Regular cardiac myocyte (primary cell): Measurements from ENCODE around the gene GTPBP3. TPM values are rescaled to one million over a fixed set of nuclear protein-coding genes. Genes with fewer than 3 reads are reported as not detected.

Experiments used
- total RNA-seq: library from RNA; depleted of rRNA; stranded (reverse); fragments of >200 nt; gene quantifications from 2 replicates; pipeline ENCODE4 v1.2.3, GENCODE V29; 2014

The GTPBP3 gene, protein sequence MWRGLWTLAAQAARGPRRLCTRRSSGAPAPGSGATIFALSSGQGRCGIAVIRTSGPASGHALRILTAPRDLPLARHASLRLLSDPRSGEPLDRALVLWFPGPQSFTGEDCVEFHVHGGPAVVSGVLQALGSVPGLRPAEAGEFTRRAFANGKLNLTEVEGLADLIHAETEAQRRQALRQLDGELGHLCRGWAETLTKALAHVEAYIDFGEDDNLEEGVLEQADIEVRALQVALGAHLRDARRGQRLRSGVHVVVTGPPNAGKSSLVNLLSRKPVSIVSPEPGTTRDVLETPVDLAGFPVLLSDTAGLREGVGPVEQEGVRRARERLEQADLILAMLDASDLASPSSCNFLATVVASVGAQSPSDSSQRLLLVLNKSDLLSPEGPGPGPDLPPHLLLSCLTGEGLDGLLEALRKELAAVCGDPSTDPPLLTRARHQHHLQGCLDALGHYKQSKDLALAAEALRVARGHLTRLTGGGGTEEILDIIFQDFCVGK
- 12.4 and 12.8 TPM in 2 replicates for total RNA-seq

DNA sequence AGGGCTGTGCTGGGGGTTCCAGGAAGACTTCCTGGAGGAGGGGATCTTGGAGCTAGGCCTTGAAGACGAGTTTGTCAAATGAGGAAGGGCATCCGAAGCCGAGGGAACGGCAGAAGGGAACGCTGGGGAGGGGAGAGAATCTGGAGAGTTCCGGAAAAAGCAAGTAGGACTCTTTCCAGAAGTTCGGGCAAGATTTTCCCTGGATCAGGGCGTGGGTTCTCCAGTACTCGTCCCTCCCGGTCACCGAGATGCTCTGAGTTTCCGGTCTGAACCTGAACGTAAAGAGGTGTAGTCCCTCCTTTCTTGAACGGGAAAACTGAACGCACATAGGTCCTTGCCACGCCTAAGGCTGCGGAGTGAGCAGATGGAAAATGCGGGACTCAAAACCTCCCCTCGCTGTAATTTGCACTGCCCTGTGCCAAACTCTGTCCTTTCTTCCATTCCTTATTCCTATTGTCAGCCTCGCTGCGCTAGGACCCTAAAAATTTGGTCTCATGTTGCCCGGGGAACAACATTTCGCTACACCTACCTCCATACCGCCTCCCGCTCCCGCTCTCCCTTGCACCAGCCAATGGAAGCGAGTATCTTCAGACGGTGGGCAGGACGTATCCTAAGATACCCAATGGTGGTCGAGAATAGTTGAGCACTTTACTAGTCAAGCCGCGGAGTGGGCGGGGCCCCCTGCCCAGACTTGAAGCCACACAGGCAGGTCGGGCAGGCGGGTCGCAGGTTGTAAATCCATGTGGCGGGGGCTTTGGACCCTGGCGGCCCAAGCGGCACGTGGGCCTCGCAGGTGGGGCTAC lies at the start of gene GTPBP3:
TSS of gene GTPBP3 (plus strand) at position 682 of the 803 bp plus-strand sequence. CDS start at position 741, 59 bp downstream.

DNA sequence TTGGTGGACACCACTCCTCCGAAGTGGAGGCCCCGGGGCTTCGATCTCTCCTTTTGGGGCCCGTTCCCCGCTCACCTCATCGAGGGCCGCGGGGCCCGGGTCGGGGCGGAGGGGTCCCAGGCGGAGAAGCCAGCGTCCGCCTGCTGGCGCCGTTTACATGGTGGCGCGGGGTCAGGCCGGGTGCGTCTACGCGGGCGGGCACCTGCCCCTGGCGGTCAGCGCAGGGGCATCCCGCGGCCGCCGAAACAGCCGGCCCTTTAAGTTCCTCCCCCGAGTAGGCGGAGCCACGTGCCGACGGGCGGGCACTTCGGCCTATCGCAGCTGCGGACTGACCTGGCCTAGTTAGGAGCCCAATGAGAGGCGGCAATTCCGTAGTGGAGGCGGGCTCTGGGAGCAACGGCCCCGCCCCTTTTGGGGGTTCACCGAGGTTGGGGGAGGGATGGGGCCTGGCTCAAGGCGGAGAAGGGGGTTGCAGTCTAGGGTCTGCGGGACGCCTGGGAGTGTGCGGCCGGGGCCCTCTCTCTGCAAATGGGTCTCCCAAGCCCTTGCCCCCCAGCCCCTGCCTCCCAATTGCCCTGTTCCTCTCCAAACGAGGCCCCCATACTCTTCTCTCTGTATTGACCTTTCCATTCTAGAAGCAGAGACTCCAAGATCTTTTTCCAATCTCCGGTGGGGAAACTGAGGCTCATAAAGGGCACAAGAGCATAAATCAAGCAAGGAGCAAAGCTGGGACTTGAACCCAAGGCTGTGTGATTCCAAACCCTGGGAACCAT lies 34.0 kb upstream of the GTPBP3 start, which contains the start of gene ABHD8:
TSS of gene ABHD8 (minus strand) at position 259 of the 773 bp plus-strand sequence. CDS start 1,809 bp downstream, outside the sequence.

DNA sequence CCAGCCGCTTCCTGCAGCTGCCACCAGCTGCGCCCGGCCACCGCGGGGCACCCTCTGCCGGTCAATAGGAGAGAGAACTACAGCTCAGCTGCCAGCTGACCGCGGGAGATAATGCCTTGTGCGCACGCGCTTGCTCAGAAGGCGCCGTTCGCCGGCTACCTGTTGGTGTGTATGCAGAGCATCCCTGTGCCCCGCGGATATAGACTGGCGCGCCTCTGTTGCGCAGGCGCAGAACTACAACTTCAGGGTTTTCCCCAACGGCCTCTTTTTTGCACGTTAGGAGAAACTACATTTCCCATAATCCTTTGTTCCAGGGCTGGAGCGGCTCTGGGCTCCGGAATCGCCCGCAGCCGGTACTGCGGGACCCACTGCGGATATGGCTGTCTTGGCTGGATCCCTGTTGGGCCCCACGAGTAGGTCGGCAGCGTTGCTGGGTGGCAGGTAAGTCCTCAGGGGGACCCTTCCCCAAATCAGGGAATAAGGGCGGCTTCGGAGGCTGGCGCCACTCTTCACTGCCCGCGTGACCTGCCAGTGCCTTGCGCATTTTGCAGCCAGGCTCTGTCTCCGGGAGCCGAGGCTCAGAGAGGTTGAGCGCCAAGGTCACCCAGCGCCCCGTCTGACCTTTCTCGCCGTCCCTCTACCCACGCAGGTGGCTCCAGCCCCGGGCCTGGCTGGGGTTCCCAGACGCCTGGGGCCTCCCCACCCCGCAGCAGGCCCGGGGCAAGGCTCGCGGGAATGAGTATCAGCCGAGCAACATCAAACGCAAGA lies 31.7 kb upstream of the GTPBP3 start, which contains the start of gene MRPL34:
TSS of gene MRPL34 (plus strand) at position 356 of the 768 bp plus-strand sequence. CDS start at position 377, 21 bp downstream.

DNA sequence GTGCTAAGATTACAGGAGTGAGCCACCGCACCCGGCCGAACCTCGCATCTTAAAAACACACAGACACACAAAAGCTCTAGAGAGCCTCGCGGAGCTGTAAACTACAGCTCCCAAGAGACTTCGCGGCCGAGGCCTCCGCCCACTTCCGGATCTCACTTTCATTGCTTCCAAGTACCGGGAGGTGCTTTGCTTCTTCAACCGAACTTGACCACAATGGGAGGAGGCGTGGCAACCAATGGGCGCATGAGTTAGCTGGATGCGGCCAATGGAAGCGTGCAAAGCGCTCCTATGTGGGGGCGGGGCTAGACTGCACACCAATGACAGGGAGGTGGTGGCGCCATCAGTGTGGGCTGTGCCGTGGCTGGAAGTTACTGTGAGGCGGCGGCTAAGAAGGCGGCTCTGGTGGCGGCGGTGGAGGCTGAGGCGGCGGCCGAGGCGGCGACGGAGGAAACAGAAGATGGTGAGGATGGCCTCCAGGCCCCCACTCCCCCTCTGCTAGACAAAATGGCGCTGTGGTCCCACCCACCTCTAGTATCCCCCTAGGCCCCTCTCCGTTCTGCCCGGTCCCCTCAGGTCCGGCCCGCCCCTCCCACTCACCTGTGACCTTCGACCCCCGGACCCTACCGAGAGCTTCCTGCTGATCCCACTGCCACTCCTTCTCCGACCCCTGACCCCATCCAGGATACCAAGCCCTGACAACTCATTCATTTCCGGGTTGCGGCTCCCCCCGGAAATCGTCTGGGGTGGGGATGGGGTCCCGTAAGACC lies 28.0 kb upstream of the GTPBP3 start, which contains the start of gene DDA1:
TSS of gene DDA1 (plus strand) at position 366 of the 767 bp plus-strand sequence. CDS start at position 458, 92 bp downstream.

DNA sequence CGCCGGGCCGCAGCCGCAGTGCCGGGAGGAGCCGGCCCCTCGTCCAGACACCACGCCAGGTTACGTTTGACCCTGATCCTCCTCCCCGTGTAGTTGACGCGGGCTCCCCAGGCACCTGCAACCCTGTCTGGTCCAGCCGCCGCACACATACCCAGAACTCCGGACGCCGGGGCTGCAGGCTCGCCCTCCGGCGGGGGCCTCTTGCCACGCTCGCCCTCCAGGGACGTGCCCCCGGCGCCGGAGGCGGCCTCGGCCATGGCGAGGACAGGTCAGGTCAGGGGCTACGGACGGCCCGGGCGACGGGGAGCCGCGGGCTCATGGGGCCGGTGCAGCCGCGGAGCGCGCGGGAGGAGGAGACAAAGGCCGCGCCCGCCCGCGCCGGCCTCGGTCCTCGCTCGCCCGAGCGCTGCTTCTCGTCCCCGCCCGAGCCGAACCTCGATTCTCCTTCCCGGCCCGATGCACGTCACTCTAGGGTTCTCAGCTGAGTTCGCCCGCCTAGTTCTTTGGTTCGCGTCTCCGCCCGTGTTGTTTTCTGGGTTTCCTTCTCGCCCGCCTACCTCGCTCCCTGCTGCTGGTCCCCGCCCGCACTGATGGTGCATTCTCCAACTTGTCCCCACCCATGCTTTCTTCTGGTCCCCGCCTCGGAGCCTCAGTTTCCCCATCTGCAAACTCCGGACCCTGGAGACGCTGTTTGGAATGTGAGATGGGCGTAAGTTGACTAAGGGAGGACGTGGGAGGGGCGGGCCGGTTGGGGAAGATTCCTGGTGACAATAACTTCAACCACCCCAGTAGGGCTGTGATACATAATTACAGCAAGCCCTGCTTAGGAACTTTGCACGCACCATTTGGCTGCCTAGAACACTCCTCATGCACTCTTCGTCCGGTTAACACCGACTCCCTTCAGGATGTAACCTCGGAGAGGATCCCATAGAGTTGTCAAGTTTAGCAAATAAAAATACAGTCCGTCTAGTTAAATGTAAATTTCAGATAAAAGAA lies 2.6 kb upstream of the GTPBP3 start, which contains the start of gene ANO8:
TSS of gene ANO8 (minus strand) at position 442 of the 996 bp plus-strand sequence. CDS start at position 257, 185 bp downstream.

DNA sequence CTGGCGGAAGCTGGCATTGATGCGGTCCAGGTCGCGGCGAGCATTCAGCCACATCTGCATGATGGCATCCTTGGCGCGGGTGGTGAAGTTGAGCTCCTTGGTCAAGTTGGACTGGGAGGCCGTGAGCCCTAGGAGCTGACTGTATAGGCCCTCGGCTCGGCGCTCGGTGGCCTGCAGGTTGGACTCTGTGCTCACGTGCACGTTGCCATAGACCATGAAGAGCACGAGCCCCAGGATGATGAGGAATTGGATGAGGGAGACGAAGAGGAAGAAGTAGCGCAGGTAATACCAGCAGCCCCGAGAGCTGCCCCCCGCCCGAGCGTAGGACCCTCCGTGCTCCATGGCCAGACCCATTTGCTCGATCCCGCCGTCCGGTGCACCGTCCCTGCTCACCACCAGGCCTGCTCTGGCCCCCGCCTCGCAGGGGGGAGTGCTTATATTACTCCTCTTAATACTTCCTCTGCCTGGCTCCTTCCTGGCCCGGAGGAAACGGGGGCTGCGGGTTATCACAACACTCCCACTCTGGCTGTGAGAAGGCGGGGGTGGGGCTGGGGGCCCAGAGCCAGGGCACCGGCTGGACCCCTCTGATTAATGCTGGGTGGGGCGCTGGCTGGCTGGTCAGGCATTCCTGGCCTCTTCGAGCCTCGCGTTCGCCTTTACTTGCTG lies 39.7 kb downstream of the GTPBP3 start, which contains the start of gene PLVAP:
TSS of gene PLVAP (minus strand) at position 408 of the 666 bp plus-strand sequence. CDS start at position 354, 54 bp downstream.

Other genes with a start within 250 kb of the GTPBP3 start
- 18.0 and 31.1 TPM in 2 replicates for gene USE1, start 122.2 kb upstream of the GTPBP3 start, total RNA-seq
- gene OCEL1, start 111.3 kb upstream of the GTPBP3 start, total RNA-seq: 0.77 and 2.3 TPM in 2 replicates
- gene NR2F6, start 91.6 kb upstream of the GTPBP3 start, total RNA-seq: 35.5 and 45.2 TPM in 2 replicates
- under 0.01 and 0.28 TPM in 2 replicates for gene USHBP1, start 72.8 kb upstream of the GTPBP3 start, total RNA-seq
- 67.4 and 125 TPM in 2 replicates for gene BABAM1, start 70.1 kb upstream of the GTPBP3 start, total RNA-seq
- 1.9 TPM in 1 of 2 replicates, not detected in the other for gene ANKLE1, start 55.7 kb upstream of the GTPBP3 start, total RNA-seq
- 8.2 and 10.4 TPM in 2 replicates for gene ABHD8, start 34.1 kb upstream of the GTPBP3 start, total RNA-seq
- 36.6 and 50.8 TPM in 2 replicates for gene MRPL34, start 31.7 kb upstream of the GTPBP3 start, total RNA-seq
- 18.3 and 33.2 TPM in 2 replicates for gene DDA1, start 28.0 kb upstream of the GTPBP3 start, total RNA-seq
- gene ANO8, start 2.7 kb upstream of the GTPBP3 start, total RNA-seq: 3.1 and 4.5 TPM in 2 replicates
- 0.19 and 0.28 TPM in 2 replicates for gene PLVAP, start 39.8 kb downstream of the GTPBP3 start, total RNA-seq
- not detected in 2 replicates for gene CCDC194, start 56.6 kb downstream of the GTPBP3 start, total RNA-seq
- gene BST2, start 68.1 kb downstream of the GTPBP3 start, total RNA-seq: 30.7 and 56.7 TPM in 2 replicates
- gene MVB12A, start 82.5 kb downstream of the GTPBP3 start, total RNA-seq: 27.0 and 29.6 TPM in 2 replicates
- gene TMEM221, start 111.1 kb downstream of the GTPBP3 start, total RNA-seq: under 0.01 TPM in 1 of 2 replicates, not detected in the other
- gene NXNL1, start 123.4 kb downstream of the GTPBP3 start, total RNA-seq: not detected in 2 replicates
- 9.2 and 35.0 TPM in 2 replicates for gene SLC27A1, start 133.0 kb downstream of the GTPBP3 start, total RNA-seq
- 37.8 and 38.9 TPM in 2 replicates for gene PGLS, start 174.1 kb downstream of the GTPBP3 start, total RNA-seq
- gene COLGALT1, start 218.1 kb downstream of the GTPBP3 start, total RNA-seq: 105 and 131 TPM in 2 replicates